ENCODE data around the gene PRMT9.

DNA sequence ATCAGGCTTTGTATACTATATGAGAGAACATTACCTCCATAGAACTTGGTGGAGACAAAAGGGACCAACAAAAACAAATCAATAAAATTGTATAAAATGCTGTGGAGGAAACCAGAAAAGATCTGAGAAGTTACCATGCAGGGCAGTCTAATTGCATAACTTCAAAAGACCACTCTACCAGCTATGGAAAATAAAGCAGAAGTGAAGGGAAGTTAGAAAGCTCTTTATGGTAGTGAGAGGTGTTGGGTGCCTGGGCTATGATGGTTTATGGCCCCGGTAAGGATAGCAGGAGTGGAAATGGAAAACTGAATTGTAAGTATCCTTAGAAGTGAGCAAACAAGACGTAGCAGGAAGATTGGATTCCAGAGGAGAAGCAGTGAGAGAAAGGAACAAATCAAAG, 63.6 kb downstream of the PRMT9 start:
- TF ChIP-seq POLR2A (IDR thresholded peaks at IDR 0.05), result no peak
- TF ChIP-seq, protein P1, sequence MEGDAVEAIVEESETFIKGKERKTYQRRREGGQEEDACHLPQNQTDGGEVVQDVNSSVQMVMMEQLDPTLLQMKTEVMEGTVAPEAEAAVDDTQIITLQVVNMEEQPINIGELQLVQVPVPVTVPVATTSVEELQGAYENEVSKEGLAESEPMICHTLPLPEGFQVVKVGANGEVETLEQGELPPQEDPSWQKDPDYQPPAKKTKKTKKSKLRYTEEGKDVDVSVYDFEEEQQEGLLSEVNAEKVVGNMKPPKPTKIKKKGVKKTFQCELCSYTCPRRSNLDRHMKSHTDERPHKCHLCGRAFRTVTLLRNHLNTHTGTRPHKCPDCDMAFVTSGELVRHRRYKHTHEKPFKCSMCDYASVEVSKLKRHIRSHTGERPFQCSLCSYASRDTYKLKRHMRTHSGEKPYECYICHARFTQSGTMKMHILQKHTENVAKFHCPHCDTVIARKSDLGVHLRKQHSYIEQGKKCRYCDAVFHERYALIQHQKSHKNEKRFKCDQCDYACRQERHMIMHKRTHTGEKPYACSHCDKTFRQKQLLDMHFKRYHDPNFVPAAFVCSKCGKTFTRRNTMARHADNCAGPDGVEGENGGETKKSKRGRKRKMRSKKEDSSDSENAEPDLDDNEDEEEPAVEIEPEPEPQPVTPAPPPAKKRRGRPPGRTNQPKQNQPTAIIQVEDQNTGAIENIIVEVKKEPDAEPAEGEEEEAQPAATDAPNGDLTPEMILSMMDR (IDR thresholded peaks at IDR 0.05), result no peak
